Tibial nerve (tissue), 4 donors: ENCODE results near the gene TMUB1. TPM values are rescaled to one million over a fixed set of nuclear protein-coding genes. Genes with fewer than 3 reads are reported as not detected.

ENCODE experiments used
- DNase-seq, 2 donors: peaks; one replicate each; pipeline ENCODE4 v3.0.0-alpha.2; 2019; ENCODE audit warnings: low spot score in 2 of 2
- H3K27ac ChIP-seq, 4 donors: fragments of 200-600 bp; sonication (generic) in 3 of 4; one replicate each; pipeline ENCODE4 v1.5.1; 2017 to 2019; ENCODE audit warnings: mild to moderate bottlenecking in 1 of 4
- H3K27me3 ChIP-seq, 2 donors: fragments of 200-600 bp; sonication (generic) in 1 of 2; one replicate each; pipeline versions ENCODE4 v1.5.1 to v1.6.0; 2017 to 2019
- H3K36me3 ChIP-seq, 3 donors: fragments of 200-600 bp; sonication (generic); one replicate each; pipeline ENCODE4 v1.5.1; 2018 to 2019
- H3K4me1 ChIP-seq, 4 donors: fragments of 200-600 bp; sonication (generic) in 3 of 4; one replicate each; pipeline ENCODE4 v1.5.1; 2017 to 2019
- H3K4me3 ChIP-seq, 4 donors: fragments of 200-600 bp; sonication (generic) in 3 of 4; one replicate each; pipeline ENCODE4 v1.5.1; 2017 to 2019; ENCODE audit warnings: mild to moderate bottlenecking in 1 of 4, moderate library complexity in 1 of 4
- H3K9me3 ChIP-seq, 4 donors: fragments of 200-600 bp; sonication (generic) in 3 of 4; one replicate each; pipeline ENCODE4 v1.5.1; 2017 to 2019
- EP300 ChIP-seq, 2 donors: sonication (generic); formaldehyde crosslinking; IDR thresholded peaks; one replicate each; pipeline ENCODE4 v1.6.1; 2017; ENCODE audit warnings: antibody characterized with exemption in 2 of 2, mild to moderate bottlenecking in 1 of 2
- POLR2A ChIP-seq, 2 donors: fragments of 450-650 bp; IDR thresholded peaks; one replicate each; pipeline ENCODE4 v1.6.1; 2017; ENCODE audit warnings: antibody characterized with exemption in 2 of 2, mild to moderate bottlenecking in 2 of 2, moderate library complexity in 2 of 2
- WGBS, 2 donors: methylation state at CpG; one replicate each; pipeline ENCODE4 v1.1.5; 2018; 5-methylcytosine and 5-hydroxymethylcytosine counted together
- total RNA-seq, 4 donors: library from RNA; depleted of rRNA; stranded (reverse); fragments of >200 nt; gene quantifications; one replicate each; pipeline ENCODE4 v1.1.0, GENCODE V29; 2016
- TF ChIP-seq, protein P1 (sequence below), 5 experiments: fragments of 200-600 bp in 3 of 5; fragments of 450-650 bp in 2 of 5; sonication (generic) in 3 of 5; IDR thresholded peaks; one replicate each; pipeline ENCODE4 v1.5.1; 2016 to 2019; ENCODE audit warnings: antibody characterized with exemption in 5 of 5, mild to moderate bottlenecking in 3 of 5, moderate library complexity in 2 of 5

Gene TMUB1
- total RNA-seq, 4 donors from 2014 or later: 24.3 to 61.5 (median 33.8) TPM

DNA sequence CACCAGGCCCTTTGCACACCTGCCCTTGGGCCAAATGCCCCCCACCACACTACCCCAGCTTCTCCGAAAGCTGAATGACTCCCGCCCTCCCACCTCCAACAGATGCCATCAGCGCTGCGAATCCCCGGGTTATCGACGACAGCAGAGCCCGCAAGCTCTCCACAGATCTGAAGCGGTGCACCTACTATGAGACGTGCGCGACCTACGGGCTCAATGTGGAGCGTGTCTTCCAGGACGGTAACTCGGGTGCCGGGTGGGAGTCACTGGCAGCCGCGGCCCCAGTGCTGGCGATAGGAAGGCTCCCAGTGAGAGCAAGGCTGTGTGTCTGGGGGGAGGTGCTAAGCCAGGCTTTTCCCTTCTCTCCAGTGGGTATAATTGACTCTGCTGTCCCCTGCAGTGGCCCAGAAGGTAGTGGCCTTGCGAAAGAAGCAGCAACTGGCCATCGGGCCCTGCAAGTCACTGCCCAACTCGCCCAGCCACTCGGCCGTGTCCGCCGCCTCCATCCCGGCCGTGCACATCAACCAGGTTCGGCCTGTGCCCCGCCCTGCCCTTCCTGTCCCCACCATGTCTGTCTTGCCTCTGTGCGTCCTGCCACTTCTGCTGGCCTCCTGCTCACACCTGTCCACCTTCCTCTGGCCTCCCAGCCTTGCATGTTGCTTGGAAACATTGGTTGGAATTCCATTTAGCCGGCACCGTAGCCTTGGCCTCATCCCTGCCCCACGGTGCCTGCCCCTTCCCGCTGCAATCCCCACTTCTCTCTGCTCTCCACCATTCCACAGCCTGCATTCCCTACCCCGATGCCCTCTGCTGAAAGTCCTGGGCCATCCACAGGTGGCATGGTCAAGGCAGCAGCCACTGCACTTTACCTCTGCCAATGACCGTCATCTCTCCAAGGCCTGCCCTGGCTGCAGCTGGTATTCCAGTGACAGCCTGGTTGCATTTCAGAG is 35.1 kb upstream of the TMUB1 start:
- no peak for DNase-seq
- Histone ChIP-seq H3K4me1 (peaks cover 0 to 22% (median 9%) of the 10 kb centered on the region in 4 donors), H3K36me3 (peaks cover 0 to 69% (median 0%) of the 10 kb centered on the region in 3 donors), H3K9me3 (no peaks in the 10 kb centered on the region), H3K27ac (no peak overlapping the region), H3K27me3 (no peaks in the 10 kb centered on the region), H3K4me3 (no peak overlapping the region)
- TF ChIP-seq, protein P1, sequence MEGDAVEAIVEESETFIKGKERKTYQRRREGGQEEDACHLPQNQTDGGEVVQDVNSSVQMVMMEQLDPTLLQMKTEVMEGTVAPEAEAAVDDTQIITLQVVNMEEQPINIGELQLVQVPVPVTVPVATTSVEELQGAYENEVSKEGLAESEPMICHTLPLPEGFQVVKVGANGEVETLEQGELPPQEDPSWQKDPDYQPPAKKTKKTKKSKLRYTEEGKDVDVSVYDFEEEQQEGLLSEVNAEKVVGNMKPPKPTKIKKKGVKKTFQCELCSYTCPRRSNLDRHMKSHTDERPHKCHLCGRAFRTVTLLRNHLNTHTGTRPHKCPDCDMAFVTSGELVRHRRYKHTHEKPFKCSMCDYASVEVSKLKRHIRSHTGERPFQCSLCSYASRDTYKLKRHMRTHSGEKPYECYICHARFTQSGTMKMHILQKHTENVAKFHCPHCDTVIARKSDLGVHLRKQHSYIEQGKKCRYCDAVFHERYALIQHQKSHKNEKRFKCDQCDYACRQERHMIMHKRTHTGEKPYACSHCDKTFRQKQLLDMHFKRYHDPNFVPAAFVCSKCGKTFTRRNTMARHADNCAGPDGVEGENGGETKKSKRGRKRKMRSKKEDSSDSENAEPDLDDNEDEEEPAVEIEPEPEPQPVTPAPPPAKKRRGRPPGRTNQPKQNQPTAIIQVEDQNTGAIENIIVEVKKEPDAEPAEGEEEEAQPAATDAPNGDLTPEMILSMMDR (IDR thresholded peaks at IDR 0.05): no peak
- TF ChIP-seq POLR2A (IDR thresholded peaks at IDR 0.05): no peak
- no peak for TF ChIP-seq EP300 (IDR thresholded peaks at IDR 0.05)
- WGBS, 2 donors: 90 to 94% methylated on average over 38 of the region's 38 CpGs

DNA sequence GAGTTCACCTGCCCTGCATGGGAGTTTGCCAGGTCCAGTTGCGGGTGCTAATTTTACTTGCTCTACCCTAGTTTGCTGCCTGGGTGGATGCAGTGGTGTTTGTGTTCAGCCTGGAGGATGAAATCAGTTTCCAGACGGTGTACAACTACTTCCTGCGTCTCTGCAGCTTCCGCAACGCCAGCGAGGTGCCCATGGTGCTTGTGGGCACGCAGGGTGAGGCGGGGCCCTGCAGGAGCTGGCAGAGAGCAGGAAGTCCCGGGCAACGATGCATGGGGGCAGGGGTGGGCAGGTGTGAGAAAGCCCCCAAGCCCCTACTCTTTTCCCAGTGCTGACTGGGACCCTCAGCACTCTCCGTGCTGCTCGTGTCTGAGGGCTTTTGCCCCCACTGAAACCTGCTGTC is 34.3 kb upstream of the TMUB1 start:
- no peak for DNase-seq
- Histone ChIP-seq H3K27me3 (no peaks in the 10 kb centered on the region), H3K4me3 (no peak overlapping the region), H3K36me3 (peaks cover 0 to 61% (median 0%) of the 10 kb centered on the region in 3 donors), H3K9me3 (no peaks in the 10 kb centered on the region), H3K27ac (no peak overlapping the region), H3K4me1 (peaks cover 0 to 27% (median 9%) of the 10 kb centered on the region in 4 donors)
- 85 to 87% methylated on average over 11 to 12 of the region's 12 CpGs for WGBS, 2 donors
- TF ChIP-seq EP300 (IDR thresholded peaks at IDR 0.05) (no peak), POLR2A (IDR thresholded peaks at IDR 0.05) (no peak)
- TF ChIP-seq, protein P1 (IDR thresholded peaks at IDR 0.05): no peak

DNA sequence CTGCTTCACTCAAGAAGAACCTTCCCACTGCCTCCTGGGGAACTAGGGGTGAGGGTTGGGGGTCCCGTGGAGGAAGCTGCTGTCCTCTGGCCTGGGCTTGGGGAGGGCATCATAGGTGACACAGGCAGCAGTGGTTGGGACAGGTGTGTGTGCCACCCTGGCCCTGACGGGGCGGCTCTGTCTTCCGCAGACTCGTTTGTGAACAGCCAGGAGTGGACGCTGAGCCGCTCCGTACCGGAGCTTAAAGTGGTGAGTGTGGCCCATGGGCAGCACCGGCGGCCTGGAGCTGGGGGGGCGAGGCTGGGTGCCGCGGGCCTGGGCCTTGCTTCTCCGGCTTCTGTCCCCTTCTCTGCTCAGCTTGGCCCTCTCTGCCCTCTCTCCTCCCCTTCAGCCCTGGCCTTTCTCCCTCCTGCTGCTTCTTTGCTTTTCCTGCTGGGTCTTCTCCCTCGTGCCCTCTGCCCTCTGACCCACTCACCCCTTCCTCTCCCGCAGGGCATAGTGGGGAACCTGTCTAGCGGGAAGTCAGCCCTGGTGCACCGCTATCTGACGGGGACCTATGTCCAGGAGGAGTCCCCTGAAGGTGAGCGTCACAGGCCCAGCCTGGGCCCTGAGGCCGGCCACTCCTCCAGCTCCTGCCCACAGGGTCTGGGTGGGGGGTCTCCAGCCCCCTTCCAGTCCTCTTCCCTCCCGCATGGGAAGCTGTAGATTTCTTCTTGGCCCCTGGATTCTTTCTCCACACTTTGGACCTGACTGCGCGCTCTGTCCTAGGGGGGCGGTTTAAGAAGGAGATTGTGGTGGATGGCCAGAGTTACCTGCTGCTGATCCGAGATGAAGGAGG is 33.5 kb upstream of the TMUB1 start:
- Histone ChIP-seq H3K36me3 (peaks cover 0 to 54% (median 0%) of the 10 kb centered on the region in 3 donors), H3K4me1 (peaks cover 0 to 27% (median 9%) of the 10 kb centered on the region in 4 donors), H3K27me3 (no peaks in the 10 kb centered on the region), H3K27ac (no peak overlapping the region), H3K4me3 (no peak overlapping the region), H3K9me3 (no peaks in the 10 kb centered on the region)
- DNase-seq: no peak
- TF ChIP-seq, protein P1 (IDR thresholded peaks at IDR 0.05): no peak
- no peak for TF ChIP-seq POLR2A (IDR thresholded peaks at IDR 0.05)
- 91% methylated on average over 26 to 27 of the region's 27 CpGs for WGBS, 2 donors

DNA sequence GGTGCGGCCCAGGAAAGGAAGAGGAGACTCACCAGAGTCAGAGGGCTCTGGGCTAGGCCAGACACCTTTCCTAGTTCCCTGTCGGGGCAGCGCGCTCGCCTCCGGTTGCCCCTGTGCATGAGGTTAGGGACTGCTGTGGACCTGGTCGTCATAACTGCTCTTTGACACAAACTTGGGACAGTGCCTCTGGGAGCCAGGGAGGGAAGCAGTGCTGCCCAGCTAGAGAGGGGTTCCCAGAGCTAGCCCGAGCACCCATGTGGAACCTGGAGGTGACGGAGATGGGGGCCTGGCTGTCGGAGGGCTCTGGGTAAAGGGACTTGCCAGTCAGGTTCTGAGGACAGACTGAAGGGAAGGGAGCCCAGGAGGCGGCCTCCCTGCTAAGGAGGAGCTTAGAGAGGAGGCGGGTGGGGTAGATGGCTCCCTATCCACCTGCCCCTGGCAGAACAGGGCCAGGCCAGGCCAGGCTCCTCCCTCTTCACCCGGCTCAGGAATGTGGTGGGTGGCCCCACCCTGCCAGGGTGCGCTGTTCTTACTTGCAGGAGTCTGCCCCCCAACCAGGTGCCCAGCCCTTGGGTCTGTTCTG is 32.6 kb upstream of the TMUB1 start:
- Histone ChIP-seq H3K27ac (no peak overlapping the region), H3K4me1 (peaks cover 0 to 36% (median 9%) of the 10 kb centered on the region in 4 donors), H3K27me3 (no peaks in the 10 kb centered on the region), H3K36me3 (peaks cover 0 to 45% (median 0%) of the 10 kb centered on the region in 3 donors), H3K4me3 (peak overlapping the region in 1 of 4 donors; percentile 36), H3K9me3 (no peaks in the 10 kb centered on the region)
- DNase-seq: no peak
- TF ChIP-seq EP300 (IDR thresholded peaks at IDR 0.05) (no peak), POLR2A (IDR thresholded peaks at IDR 0.05) (no peak)
- TF ChIP-seq, protein P1 (IDR thresholded peaks at IDR 0.05): no peak
- WGBS, 2 donors: 82 to 86% methylated on average over 13 to 14 of the region's 14 CpGs
